IPS DF 4.7 (cell line): ENCODE measurements around the gene SLC35F3.
"Not testable (repeated sequence)": the region's sequence is repeated elsewhere in the genome, so short reads cannot be mapped to it uniquely, and the experiment has no call there.

Source experiments
- DNase-seq: peaks from one replicate; pipeline ENCODE4 v3.0.0-alpha.2; 2013; ENCODE audit warnings: low spot score; ENCODE audit errors: extremely low read depth

Gene SLC35F3

GRCh38 chr1:233904633-233905415, at the start of gene SLC35F3:
SLC35F3 (plus strand) TSS chr1:233904676.
- DNase-seq: no peak

- DNase-seq: no peak
Measured at GRCh38 chr1:233859446-233859845, 45.0 kb upstream of the SLC35F3 start.

GRCh38 chr1:233863901-233864545, 40.5 kb upstream of the SLC35F3 start:
- DNase-seq: no peak

- DNase-seq: no peak
Measured at GRCh38 chr1:233864578-233864977, 39.9 kb upstream of the SLC35F3 start.

- DNase-seq: no peak
Measured at GRCh38 chr1:233865216-233865615, 39.3 kb upstream of the SLC35F3 start.

- DNase-seq: no peak
Measured at GRCh38 chr1:233865902-233866301, 38.6 kb upstream of the SLC35F3 start.

- no peak for DNase-seq
Measured at GRCh38 chr1:233867028-233867427, 37.4 kb upstream of the SLC35F3 start.

- DNase-seq: no peak
Measured at GRCh38 chr1:233868461-233868860, 36.0 kb upstream of the SLC35F3 start.

GRCh38 chr1:233869680-233870079, 34.8 kb upstream of the SLC35F3 start:
- DNase-seq: no peak

- DNase-seq: no peak
Measured at GRCh38 chr1:233873666-233874065, 30.8 kb upstream of the SLC35F3 start.

- DNase-seq: no peak
Measured at GRCh38 chr1:233879841-233880240, 24.6 kb upstream of the SLC35F3 start.

- no peak for DNase-seq
Measured at GRCh38 chr1:233883671-233884070, 20.8 kb upstream of the SLC35F3 start.

- no peak for DNase-seq
Measured at GRCh38 chr1:233884461-233885151, 19.9 kb upstream of the SLC35F3 start.

GRCh38 chr1:233885196-233885920, 19.1 kb upstream of the SLC35F3 start:
- no peak for DNase-seq

GRCh38 chr1:233891151-233891550, 13.3 kb upstream of the SLC35F3 start:
- not testable (repeated sequence) for DNase-seq

GRCh38 chr1:233897325-233898162, 6.9 kb upstream of the SLC35F3 start:
- DNase-seq: no peak

- DNase-seq: no peak
Measured at GRCh38 chr1:233901495-233901894, 3.0 kb upstream of the SLC35F3 start.

GRCh38 chr1:233905416-233906051, 1.1 kb downstream of the SLC35F3 start:
- no peak for DNase-seq

- DNase-seq: no peak
Measured at GRCh38 chr1:233907151-233907550, 2.7 kb downstream of the SLC35F3 start.

GRCh38 chr1:233908092-233908491, 3.6 kb downstream of the SLC35F3 start:
- no peak for DNase-seq
